Muscle of back (tissue), 11 donors: Measurements from ENCODE around the gene CIAO3. TPM values are rescaled to one million over a fixed set of nuclear protein-coding genes. Genes with fewer than 3 reads are reported as not detected.

Source experiments
- DNase-seq, 3 donors: peaks; one replicate each; pipeline versions ENCODE4 v3.0.0 to v3.0.0-alpha.2; 2013
- polyA plus RNA-seq, 10 donors: library from polyadenylated mRNA; unstranded; fragments of 120-200 nt; gene quantifications; one replicate each; pipeline ENCODE4 v1.2.1, GENCODE V29; 2013; ENCODE audit not compliant: insufficient read length in 10 of 10

Gene CIAO3
- polyA plus RNA-seq, 10 donors, result 11.4 to 17.5 (median 15.0) TPM

GRCh38 chr16:679814-680624 is 60.8 kb downstream of the CIAO3 start, which contains the start of gene STUB1:
Gene STUB1, plus strand, starts transcription at chr16:680410. Its CDS starts 116 bp downstream, at chr16:680526.
- DNase-seq, result peak; percentile 81 to 96 (median 92)

Other genes with a start within 250 kb of the CIAO3 start
- gene CAPN15, start 213.3 kb downstream of the CIAO3 start, polyA plus RNA-seq, result 10 to 100 TPM; 14.3 to 30.0 (median 24.0) TPM
- gene PRR35, start 180.6 kb downstream of the CIAO3 start, polyA plus RNA-seq, result under 1 TPM in 5 of 10 donors, not detected in 5; 0.09 to 0.25 (median 0.12) TPM
- gene NHLRC4, start 174.0 kb downstream of the CIAO3 start, polyA plus RNA-seq, result 1 to 10 TPM in 5 of 10 donors, under 1 TPM in 5; 0.77 to 1.5 (median 0.98) TPM
- gene PIGQ, start 171.0 kb downstream of the CIAO3 start, polyA plus RNA-seq, result 10 to 100 TPM; 12.5 to 25.3 (median 16.8) TPM
- gene RAB40C, start 150.9 kb downstream of the CIAO3 start, polyA plus RNA-seq, result 10 to 100 TPM in 8 of 10 donors, 1 to 10 TPM in 2; 8.9 to 15.7 (median 10.8) TPM
- gene WFIKKN1, start 110.0 kb downstream of the CIAO3 start, polyA plus RNA-seq, result under 1 TPM; 0.18 to 0.79 (median 0.40) TPM
- gene METTL26, start 104.7 kb downstream of the CIAO3 start, polyA plus RNA-seq, result 10 to 100 TPM; 28.0 to 61.3 (median 40.0) TPM
- 10 to 100 TPM in 4 of 10 donors, 1 to 10 TPM in 6; 8.0 to 12.5 (median 9.8) TPM for gene MCRIP2, start 99.2 kb downstream of the CIAO3 start, polyA plus RNA-seq
- gene WDR90, start 91.6 kb downstream of the CIAO3 start, polyA plus RNA-seq, result 10 to 100 TPM; 10.7 to 26.2 (median 17.5) TPM
- 10 to 100 TPM; 34.3 to 74.1 (median 54.4) TPM for gene RHOT2, start 72.9 kb downstream of the CIAO3 start, polyA plus RNA-seq
- gene RHBDL1, start 65.3 kb downstream of the CIAO3 start, polyA plus RNA-seq, result 1 to 10 TPM in 8 of 10 donors, under 1 TPM in 2; 0.85 to 1.8 (median 1.2) TPM
- 100 to 1,000 TPM in 4 of 10 donors, 10 to 100 TPM in 6; 73.3 to 119 (median 98.5) TPM for gene STUB1, start 60.6 kb downstream of the CIAO3 start, polyA plus RNA-seq
- 10 to 100 TPM; 23.1 to 41.3 (median 29.5) TPM for gene JMJD8, start 56.7 kb downstream of the CIAO3 start, polyA plus RNA-seq
- gene WDR24, start 50.6 kb downstream of the CIAO3 start, polyA plus RNA-seq, result 1 to 10 TPM; 5.0 to 8.6 (median 7.1) TPM
- 1 to 10 TPM in 2 of 10 donors, under 1 TPM in 8; 0.22 to 1.1 (median 0.44) TPM for gene FBXL16, start 35.2 kb downstream of the CIAO3 start, polyA plus RNA-seq
- 10 to 100 TPM; 18.5 to 34.8 (median 27.3) TPM for gene METRN, start 25.9 kb downstream of the CIAO3 start, polyA plus RNA-seq
- 10 to 100 TPM in 6 of 10 donors, 1 to 10 TPM in 4; 6.4 to 18.5 (median 12.9) TPM for gene ANTKMT, start 19.9 kb downstream of the CIAO3 start, polyA plus RNA-seq
- 1 to 10 TPM in 4 of 10 donors, under 1 TPM in 6; 0.59 to 2.1 (median 0.96) TPM for gene CCDC78, start 14.6 kb downstream of the CIAO3 start, polyA plus RNA-seq
- 1 to 10 TPM; 1.3 to 6.8 (median 2.0) TPM for gene HAGHL, start 13.9 kb downstream of the CIAO3 start, polyA plus RNA-seq
- gene MSLN, start 19.7 kb upstream of the CIAO3 start, polyA plus RNA-seq, result 1 to 10 TPM in 2 of 10 donors, under 1 TPM in 8; 0.28 to 3.8 (median 0.55) TPM
- gene RPUSD1, start 47.4 kb upstream of the CIAO3 start, polyA plus RNA-seq, result 10 to 100 TPM in 2 of 10 donors, 1 to 10 TPM in 8; 6.8 to 13.7 (median 9.0) TPM
- 10 to 100 TPM in 9 of 10 donors, 1 to 10 TPM in 1; 9.3 to 20.5 (median 14.5) TPM for gene CHTF18, start 47.6 kb upstream of the CIAO3 start, polyA plus RNA-seq
- under 1 TPM in 1 of 10 donors, not detected in 9; 0.16 TPM for gene GNG13, start 59.7 kb upstream of the CIAO3 start, polyA plus RNA-seq
- 10 to 100 TPM in 6 of 10 donors, 1 to 10 TPM in 4; 7.7 to 13.5 (median 10.4) TPM for gene LMF1, start 230.0 kb upstream of the CIAO3 start, polyA plus RNA-seq
- gene SOX8, start 240.8 kb upstream of the CIAO3 start, polyA plus RNA-seq, result 10 to 100 TPM; 29.4 to 38.0 (median 31.9) TPM